Bone marrow (tissue), 2 donors: Measurements from ENCODE around the gene GHSR.

Source experiments
- DNase-seq, 2 donors: peaks; one replicate each; lab custom pipeline; 2025; lab: John Stamatoyannopoulos, UW

The GHSR gene

GRCh38 chr3:172438186-172438585 is 10.1 kb downstream of the GHSR start:
- DNase-seq: no peak

- DNase-seq: no peak
Observed at GRCh38 chr3:172437713-172438112, 10.5 kb downstream of the GHSR start.

GRCh38 chr3:172415323-172415722 is 32.9 kb downstream of the GHSR start:
- DNase-seq: no peak

- DNase-seq: no peak
Observed at GRCh38 chr3:172411478-172411947, 36.7 kb downstream of the GHSR start.

GRCh38 chr3:172410702-172411477 is 37.4 kb downstream of the GHSR start:
- DNase-seq: no peak

GRCh38 chr3:172407872-172408271 is 40.4 kb downstream of the GHSR start:
- DNase-seq: no peak

- DNase-seq: no peak
Observed at GRCh38 chr3:172405914-172406313, 42.3 kb downstream of the GHSR start.

GRCh38 chr3:172404237-172404962 is 43.9 kb downstream of the GHSR start:
- DNase-seq: no peak

GRCh38 chr3:172402892-172403643 is 45.2 kb downstream of the GHSR start:
- DNase-seq: no peak

GRCh38 chr3:172402090-172402489 is 46.2 kb downstream of the GHSR start:
- DNase-seq: no peak

- DNase-seq: no peak
Observed at GRCh38 chr3:172398484-172398883, 49.8 kb downstream of the GHSR start.

- no peak for DNase-seq
Observed at GRCh38 chr3:172397716-172398405, 50.4 kb downstream of the GHSR start.

GRCh38 chr3:172396400-172396799 is 51.9 kb downstream of the GHSR start:
- no peak for DNase-seq

GRCh38 chr3:172394692-172395091 is 53.6 kb downstream of the GHSR start:
- no peak for DNase-seq
